Astrocyte (in vitro differentiated cells and primary cell): ENCODE measurements around the gene ADSS1. TPM values are rescaled to one million over a fixed set of nuclear protein-coding genes. Genes with fewer than 3 reads are reported as not detected.

Source experiments
- DNase-seq: peaks from one replicate; pipeline ENCODE4 v3.0.0-alpha.2; 2010; ENCODE audit warnings: low read depth
- FAIRE-seq: peaks from 2 replicates; lab custom pipeline; 2011; peaks lifted over from hg19 to GRCh38; lab: Jason Lieb, UNC
- H2AFZ ChIP-seq: 2 replicates; pipeline ENCODE4 v1.6.0; 2012; ENCODE audit warnings: low read depth, low read length, inconsistent platforms
- H3K27ac ChIP-seq: 2 replicates; pipeline ENCODE4 v1.5.1; 2011; ENCODE audit warnings: low read depth, low read length, inconsistent platforms
- H3K27me3 ChIP-seq: 2 replicates; pipeline ENCODE4 v1.6.0; 2011; ENCODE audit warnings: low read length, inconsistent platforms; ENCODE audit not compliant: insufficient read depth
- H3K36me3 ChIP-seq: 2 replicates; pipeline ENCODE4 v1.5.1; 2011; ENCODE audit warnings: low read length, inconsistent platforms; ENCODE audit not compliant: insufficient read depth
- H3K4me1 ChIP-seq: 2 replicates; pipeline ENCODE4 v1.5.1; 2011; ENCODE audit warnings: low read length, inconsistent platforms; ENCODE audit not compliant: insufficient read depth
- H3K4me2 ChIP-seq: 2 replicates; pipeline ENCODE4 v1.6.0; 2012; ENCODE audit warnings: low read length, inconsistent platforms
- H3K4me3 ChIP-seq: 2 replicates; pipeline ENCODE4 v1.5.1; 2011; ENCODE audit warnings: low read depth, mild to moderate bottlenecking, low read length, inconsistent platforms; ENCODE audit not compliant: insufficient read depth
- H3K79me2 ChIP-seq: 2 replicates; pipeline ENCODE4 v1.6.0; 2012; ENCODE audit warnings: mild to moderate bottlenecking, low read length, inconsistent platforms; ENCODE audit not compliant: insufficient read depth
- H3K9ac ChIP-seq: 2 replicates; pipeline ENCODE4 v1.6.0; 2012; ENCODE audit warnings: mild to moderate bottlenecking, low read length, inconsistent platforms
- H3K9me3 ChIP-seq: 2 replicates; pipeline ENCODE4 v1.5.1; 2012; ENCODE audit warnings: low read depth, mild to moderate bottlenecking, low read length, inconsistent platforms; ENCODE audit not compliant: insufficient read depth
- H4K20me1 ChIP-seq: 2 replicates; pipeline ENCODE4 v1.6.0; 2012; ENCODE audit warnings: low read length, inconsistent platforms; ENCODE audit not compliant: insufficient read depth
- H3K27ac Mint-ChIP-seq: one replicate; pipeline ENCODE4 v1.8.0; 2021; ENCODE audit warnings: mild to moderate bottlenecking, mixed read lengths; ENCODE audit not compliant: unreplicated experiment
- H3K27me3 Mint-ChIP-seq: one replicate; pipeline ENCODE4 v1.8.0; 2021; ENCODE audit warnings: low read depth, mixed read lengths; ENCODE audit not compliant: unreplicated experiment
- H3K36me3 Mint-ChIP-seq: one replicate; pipeline ENCODE4 v1.8.0; 2021; ENCODE audit warnings: low read depth, mixed read lengths; ENCODE audit not compliant: unreplicated experiment
- H3K4me1 Mint-ChIP-seq: one replicate; pipeline ENCODE4 v1.8.0; 2021; ENCODE audit warnings: low read depth, mixed read lengths; ENCODE audit not compliant: unreplicated experiment
- H3K4me3 Mint-ChIP-seq: one replicate; pipeline ENCODE4 v1.8.0; 2021; ENCODE audit warnings: mild to moderate bottlenecking, moderate library complexity, mixed read lengths; ENCODE audit not compliant: unreplicated experiment
- H3K9me3 Mint-ChIP-seq: one replicate; pipeline ENCODE4 v1.8.0; 2021; ENCODE audit warnings: mild to moderate bottlenecking, mixed read lengths; ENCODE audit not compliant: unreplicated experiment
- EZH2 ChIP-seq: IDR thresholded peaks from 2 replicates; pipeline ENCODE4 v1.6.1; 2012; ENCODE audit warnings: mild to moderate bottlenecking, low read length, inconsistent platforms; ENCODE audit not compliant: insufficient read depth
- total RNA-seq: library from RNA; stranded (reverse); gene quantifications from 2 replicates; pipeline ENCODE4 v1.2.1, GENCODE V29; 2021
- TF ChIP-seq, protein P1 (sequence below): IDR thresholded peaks from 2 replicates; pipeline ENCODE4 v1.5.1; 2011; ENCODE audit warnings: low read depth, mild to moderate bottlenecking, inconsistent platforms, low read length, moderate library complexity; ENCODE audit not compliant: insufficient read depth

ADSS1 gene
- total RNA-seq, 1 donor from 2014 or later: 4.4 TPM

DNA sequence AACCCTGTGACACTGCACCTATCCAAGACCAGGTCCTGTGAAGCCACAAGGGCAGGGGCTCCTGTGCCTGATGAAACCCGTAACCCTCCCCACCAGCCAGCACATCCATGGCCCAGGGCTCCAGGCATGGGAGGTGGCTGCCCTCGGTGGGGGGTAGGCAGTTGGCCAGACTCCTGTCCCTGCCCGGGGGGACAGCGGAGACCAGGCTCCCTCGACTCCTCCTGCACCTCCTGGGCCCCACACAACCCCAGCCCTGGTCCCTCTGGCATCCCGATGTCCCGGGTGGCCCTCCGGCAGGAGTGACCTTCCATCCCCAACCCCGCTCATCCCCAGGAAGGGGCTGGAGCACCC, 60.2 kb downstream of the ADSS1 start:
- TF ChIP-seq EZH2: no peak
- TF ChIP-seq, protein P1, sequence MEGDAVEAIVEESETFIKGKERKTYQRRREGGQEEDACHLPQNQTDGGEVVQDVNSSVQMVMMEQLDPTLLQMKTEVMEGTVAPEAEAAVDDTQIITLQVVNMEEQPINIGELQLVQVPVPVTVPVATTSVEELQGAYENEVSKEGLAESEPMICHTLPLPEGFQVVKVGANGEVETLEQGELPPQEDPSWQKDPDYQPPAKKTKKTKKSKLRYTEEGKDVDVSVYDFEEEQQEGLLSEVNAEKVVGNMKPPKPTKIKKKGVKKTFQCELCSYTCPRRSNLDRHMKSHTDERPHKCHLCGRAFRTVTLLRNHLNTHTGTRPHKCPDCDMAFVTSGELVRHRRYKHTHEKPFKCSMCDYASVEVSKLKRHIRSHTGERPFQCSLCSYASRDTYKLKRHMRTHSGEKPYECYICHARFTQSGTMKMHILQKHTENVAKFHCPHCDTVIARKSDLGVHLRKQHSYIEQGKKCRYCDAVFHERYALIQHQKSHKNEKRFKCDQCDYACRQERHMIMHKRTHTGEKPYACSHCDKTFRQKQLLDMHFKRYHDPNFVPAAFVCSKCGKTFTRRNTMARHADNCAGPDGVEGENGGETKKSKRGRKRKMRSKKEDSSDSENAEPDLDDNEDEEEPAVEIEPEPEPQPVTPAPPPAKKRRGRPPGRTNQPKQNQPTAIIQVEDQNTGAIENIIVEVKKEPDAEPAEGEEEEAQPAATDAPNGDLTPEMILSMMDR: no peak
- Histone ChIP-seq H3K27ac (no peak overlapping the region), H3K9ac (no peak overlapping the region), H3K9me3 (no peaks in the 10 kb centered on the region), H3K79me2 (peaks cover 57% of the 10 kb centered on the region), H3K4me3 (no peak overlapping the region), H3K27me3 (no peaks in the 10 kb centered on the region), H3K4me1 (no peaks in the 10 kb centered on the region), H2AFZ (no peak overlapping the region), H3K4me2 (no peak overlapping the region), H3K36me3 (no peaks in the 10 kb centered on the region), H4K20me1 (peaks cover 94% of the 10 kb centered on the region)
- H3K9me3 Mint-ChIP-seq: no peaks in the 10 kb centered on the region
- peaks cover 2% of the 10 kb centered on the region for H3K36me3 Mint-ChIP-seq
- H3K4me1 Mint-ChIP-seq: no peaks in the 10 kb centered on the region
- no peaks in the 10 kb centered on the region for H3K27me3 Mint-ChIP-seq
- no peak overlapping the region for H3K4me3 Mint-ChIP-seq
- FAIRE-seq (no peak), DNase-seq (no peak)
- no peak overlapping the region for H3K27ac Mint-ChIP-seq

DNA sequence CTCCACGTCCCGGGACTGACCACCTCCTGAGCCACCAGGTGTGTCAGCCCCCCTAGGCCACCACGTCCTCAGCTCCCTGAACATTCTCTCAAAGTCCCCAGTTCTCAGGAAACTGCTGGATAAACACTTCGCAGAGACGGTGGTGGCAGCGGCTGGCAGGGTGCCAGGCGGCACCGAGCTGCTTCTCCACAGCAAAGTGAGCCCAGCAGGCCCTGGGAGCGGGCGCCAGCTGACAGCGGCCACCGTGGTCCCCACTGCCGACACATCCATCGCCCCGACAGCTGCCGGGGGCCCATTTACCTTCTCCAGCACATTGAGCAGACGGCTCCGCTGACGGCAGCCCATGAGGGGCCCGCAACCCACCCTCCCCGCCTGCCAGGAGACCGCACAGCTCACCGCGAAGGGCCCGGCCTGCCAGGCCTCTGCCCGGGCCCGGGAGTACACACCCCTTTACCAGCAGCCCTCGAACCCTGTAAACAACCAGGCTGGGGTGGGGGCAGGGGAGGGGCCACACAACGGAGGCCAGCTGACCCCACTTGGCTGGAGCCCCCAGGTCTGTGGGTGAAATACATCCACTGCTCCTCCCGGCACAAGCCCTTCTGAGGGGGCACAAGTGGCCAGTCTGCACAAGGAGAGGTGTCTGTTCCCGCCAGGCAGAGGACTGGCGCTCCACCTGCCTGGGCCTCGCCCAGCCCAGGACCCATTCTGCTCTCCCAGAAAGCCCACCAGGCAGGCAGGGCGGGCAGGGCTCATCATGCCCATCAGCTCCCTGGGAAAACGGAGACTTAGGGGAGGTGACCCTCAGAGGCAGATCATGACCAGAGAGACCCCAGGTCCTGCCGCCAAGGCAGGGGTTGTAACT, 61.0 kb downstream of the ADSS1 start:
- Histone ChIP-seq H3K4me2 (no peak overlapping the region), H3K4me1 (no peaks in the 10 kb centered on the region), H3K9ac (no peak overlapping the region), H3K4me3 (no peak overlapping the region), H2AFZ (no peak overlapping the region), H3K27ac (no peak overlapping the region), H3K36me3 (no peaks in the 10 kb centered on the region), H4K20me1 (peaks cover 95% of the 10 kb centered on the region), H3K79me2 (peaks cover 66% of the 10 kb centered on the region), H3K27me3 (no peaks in the 10 kb centered on the region), H3K9me3 (no peaks in the 10 kb centered on the region)
- no peak for TF ChIP-seq EZH2
- TF ChIP-seq, protein P1: no peak
- Mint-ChIP-seq H3K4me3 (no peak overlapping the region), H3K27me3 (no peaks in the 10 kb centered on the region), H3K9me3 (no peaks in the 10 kb centered on the region), H3K4me1 (no peaks in the 10 kb centered on the region), H3K36me3 (peaks cover 4% of the 10 kb centered on the region), H3K27ac (no peak overlapping the region)
- FAIRE-seq (no peak), DNase-seq (no peak)

DNA sequence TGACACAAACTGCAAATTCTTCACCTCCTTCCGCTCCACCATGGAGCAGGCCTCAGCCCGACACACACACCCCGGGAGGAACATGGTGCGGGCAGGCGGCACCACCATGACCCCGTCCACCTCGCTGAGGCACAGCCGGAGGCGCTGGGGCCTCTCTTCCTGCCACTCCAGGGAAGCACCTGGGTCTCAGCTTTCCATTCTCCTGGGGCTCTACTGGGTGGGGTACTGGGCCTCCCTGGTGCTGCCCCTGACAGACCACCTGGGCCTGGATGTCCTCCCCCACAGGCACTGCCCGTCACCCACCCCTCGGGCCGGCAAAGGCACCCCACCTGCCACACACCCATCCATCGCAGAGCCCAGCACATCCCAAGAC, 61.7 kb downstream of the ADSS1 start:
- H3K27me3 Mint-ChIP-seq: no peaks in the 10 kb centered on the region
- H3K9me3 Mint-ChIP-seq: no peaks in the 10 kb centered on the region
- Histone ChIP-seq H3K79me2 (peaks cover 72% of the 10 kb centered on the region), H3K27me3 (no peaks in the 10 kb centered on the region), H3K4me2 (no peak overlapping the region), H3K9me3 (no peaks in the 10 kb centered on the region), H3K4me1 (no peaks in the 10 kb centered on the region), H3K4me3 (no peak overlapping the region), H4K20me1 (peaks cover 96% of the 10 kb centered on the region), H3K27ac (no peak overlapping the region), H3K36me3 (no peaks in the 10 kb centered on the region), H3K9ac (no peak overlapping the region), H2AFZ (no peak overlapping the region)
- peaks cover 4% of the 10 kb centered on the region for H3K36me3 Mint-ChIP-seq
- no peak overlapping the region for H3K27ac Mint-ChIP-seq
- TF ChIP-seq, protein P1: no peak
- TF ChIP-seq EZH2: no peak
- FAIRE-seq: no peak
- no peak for DNase-seq
- no peaks in the 10 kb centered on the region for H3K4me1 Mint-ChIP-seq
- H3K4me3 Mint-ChIP-seq: no peak overlapping the region
